GM21528 (cell line): ENCODE measurements around the gene MEI1.

Source experiments
- ATAC-seq: cut with Tn5 transposase; IDR thresholded peaks from one replicate; pipeline ENCODE4 v1.9.1; 2021; ENCODE audit warnings: mild to moderate bottlenecking, moderate library complexity; ENCODE audit not compliant: unreplicated experiment, low FRiP score

The MEI1 gene

DNA sequence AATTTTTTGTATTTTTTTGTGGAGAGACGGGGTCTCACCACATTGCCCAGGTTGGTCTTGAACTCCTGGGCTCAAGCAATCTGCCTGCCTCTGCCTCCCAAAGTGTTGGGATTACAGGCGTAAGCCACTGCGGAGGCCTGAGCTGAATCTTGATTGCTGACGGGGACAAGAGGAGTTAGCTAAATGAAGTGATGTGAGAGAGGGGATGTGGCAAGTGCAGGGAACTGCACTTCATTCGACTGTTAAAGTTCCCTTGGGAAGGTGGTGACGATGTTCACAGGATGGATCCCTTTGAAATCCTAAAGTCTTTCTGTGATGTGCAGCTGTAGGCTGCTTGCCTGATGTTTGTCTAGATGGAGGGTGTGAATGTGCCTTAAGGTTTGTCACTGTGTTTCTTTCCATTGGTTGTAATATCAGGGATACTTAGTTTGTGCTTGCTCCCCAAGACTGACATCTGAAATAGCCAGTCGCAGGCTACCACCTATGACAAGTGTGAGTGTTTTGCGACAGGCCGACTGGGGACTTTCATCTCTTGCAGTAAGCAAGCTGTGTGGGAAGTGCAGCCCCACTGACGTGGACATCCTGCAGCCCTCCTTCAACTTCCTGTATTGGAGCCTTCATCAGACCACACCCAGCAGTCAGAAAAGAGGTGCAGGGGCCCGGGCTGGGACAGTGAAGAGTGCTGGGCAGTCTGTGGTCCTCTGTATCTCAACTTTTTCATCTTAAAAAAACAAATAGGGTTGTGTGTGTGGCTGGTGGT is 81.6 kb downstream of the MEI1 start:
- peak; percentile 84 for ATAC-seq

DNA sequence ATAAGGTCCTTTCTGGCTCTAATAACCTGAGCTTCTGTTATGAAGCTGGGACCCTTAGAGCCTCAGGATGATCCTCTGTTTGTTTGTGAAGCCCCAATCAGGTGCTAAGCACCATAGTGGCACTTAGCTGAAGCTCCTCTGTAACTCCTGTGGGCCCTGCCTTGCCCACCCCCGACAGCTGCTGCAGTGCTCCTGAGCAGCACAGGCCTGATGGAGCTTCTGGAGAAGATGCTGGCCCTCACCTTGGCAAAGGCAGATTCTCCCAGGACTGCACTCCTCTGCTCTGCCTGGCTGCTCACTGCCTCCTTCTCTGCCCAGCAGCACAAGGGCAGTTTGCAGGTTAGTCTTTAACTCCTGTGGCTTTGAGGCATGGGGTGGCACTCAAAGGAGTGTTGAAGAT is 82.2 kb downstream of the MEI1 start:
- peak; percentile 16 for ATAC-seq

DNA sequence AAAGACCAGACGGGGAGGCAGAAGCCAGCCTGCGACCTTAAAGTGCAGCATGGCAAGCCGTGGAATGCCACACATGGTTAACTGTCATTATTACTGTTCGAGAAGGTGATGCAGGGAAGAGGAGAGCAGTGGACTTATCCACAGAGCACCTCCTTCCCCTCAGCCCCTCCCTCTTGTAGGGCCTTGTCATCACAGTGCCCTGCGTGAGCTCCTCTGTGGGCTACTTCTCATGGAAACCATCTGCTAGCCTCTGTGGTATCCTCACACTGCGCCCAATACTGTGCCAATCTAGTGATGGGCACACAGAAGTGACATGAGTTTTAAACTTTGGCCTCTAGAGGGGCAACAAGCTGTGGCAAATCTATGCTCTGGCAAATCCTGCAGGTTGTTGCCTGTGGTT is 83.0 kb downstream of the MEI1 start:
- no peak for ATAC-seq

DNA sequence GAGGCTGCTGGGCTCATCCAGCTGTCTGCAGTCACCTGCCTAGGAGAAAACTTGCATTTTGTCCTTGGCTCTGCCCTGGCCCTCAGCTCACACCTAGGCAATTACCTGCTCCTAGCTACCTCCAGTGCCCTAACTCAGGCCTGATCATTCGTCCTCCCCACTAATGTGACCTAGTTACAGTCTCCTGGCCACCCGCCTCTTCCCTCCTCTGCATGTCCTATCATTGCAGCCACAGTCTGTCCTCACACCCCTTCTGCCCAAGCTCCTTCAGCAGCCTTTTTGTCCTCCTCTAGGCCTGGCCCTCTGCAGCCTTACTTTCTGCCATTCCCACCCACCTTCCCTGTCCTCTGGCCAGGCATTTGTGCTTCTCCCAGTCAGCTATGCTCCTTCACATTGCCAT is 83.4 kb downstream of the MEI1 start:
- ATAC-seq: no peak

DNA sequence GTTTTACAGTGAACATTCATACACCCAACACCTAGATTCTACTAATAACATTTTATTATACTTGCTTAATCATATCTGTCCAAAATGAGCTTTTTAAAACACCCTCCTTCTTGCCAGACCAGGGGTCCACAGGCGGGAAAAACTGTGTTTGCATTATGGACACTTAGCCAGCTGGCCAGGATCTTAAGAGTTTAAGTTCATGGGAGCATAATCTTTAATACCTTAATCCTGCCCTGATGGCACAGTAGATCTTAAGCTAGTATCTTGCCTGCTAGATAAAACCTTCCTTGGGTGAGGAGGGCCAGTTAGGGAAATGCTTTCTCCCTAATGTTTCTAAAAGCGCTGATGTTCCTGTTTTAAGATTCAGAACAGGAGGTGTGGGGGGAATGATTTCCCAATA is 88.0 kb downstream of the MEI1 start:
- ATAC-seq: no peak

DNA sequence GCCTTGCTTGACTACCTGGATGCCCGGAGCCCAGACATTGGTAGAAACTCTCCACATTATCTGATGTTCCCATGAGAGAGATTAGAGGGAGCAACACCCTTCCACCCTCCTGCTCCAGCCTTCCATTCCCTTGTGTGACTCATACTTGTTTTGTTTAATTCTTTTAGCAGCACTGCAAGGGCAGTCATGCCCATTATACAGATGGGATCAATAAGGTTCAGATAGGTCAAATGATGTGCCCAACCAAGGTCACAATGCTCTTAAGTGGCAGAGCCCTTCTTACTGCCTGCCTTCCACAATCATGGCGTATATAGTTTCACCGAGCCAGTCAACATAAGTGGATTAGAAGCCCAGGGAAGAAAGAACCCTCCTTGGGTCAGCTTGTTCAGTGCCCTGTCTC is 94.6 kb downstream of the MEI1 start:
- no peak for ATAC-seq

DNA sequence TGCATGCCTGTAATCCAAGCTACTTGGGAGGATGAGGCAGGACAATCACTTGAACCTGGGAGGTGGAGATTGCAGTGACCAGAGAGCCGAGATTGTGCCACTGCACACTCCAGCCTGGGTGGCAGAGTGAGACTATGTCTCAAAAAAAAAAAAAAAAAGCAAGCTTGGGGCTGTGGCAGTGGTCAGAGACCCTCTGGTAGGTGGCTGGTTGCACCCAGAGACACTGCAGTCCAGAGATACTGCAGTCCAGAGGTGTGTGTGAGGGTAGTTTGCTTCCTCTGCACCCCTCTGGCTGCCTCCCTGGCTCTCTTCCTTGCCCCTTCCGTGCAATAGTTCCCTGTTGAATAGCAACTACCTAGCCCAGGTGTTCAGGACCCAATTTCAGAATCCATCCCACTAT is 99.4 kb downstream of the MEI1 start:
- ATAC-seq: no peak

DNA sequence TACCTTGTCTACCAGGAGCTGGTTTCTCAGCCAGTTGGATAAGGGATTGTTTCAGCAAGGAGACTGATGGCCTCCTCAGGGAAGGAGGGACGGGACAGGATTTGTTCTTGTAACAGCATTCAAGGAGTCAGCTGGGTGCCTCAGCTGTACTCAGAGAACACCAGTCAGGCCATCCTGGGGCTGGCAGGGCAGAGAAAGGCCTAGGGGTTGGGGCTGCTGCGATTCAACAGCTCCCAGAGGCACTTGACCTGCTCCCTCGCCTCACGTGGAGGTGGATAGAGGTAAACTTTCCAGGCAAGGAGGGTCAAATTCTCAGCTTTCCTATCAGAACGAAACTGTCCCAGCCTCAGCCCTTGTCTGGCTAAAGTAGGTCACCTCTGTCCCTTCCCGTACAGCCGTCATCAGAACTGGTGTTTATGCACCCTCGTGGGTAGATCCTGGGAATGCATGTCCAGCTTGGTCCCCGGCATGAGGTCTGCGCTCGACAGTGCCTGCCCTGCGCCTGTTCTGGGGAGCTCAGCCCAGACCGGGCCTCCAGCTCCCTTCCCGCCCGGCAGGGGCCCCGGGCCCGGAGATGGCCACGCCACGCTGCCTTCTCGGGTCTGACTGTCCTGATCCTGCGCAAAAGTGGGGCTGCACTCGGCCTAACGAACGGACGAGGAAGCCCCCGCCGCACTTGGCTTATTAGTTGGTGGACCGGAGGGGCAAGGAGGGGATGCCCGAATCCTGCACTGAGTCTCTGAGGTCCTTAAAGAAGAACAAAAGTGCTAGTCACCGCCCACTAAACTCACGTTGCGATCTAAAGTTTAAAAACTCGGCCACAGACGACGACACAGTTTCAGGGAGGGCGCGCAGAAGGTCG is 100.4 kb downstream of the MEI1 start:
- peak; percentile 12 for ATAC-seq

DNA sequence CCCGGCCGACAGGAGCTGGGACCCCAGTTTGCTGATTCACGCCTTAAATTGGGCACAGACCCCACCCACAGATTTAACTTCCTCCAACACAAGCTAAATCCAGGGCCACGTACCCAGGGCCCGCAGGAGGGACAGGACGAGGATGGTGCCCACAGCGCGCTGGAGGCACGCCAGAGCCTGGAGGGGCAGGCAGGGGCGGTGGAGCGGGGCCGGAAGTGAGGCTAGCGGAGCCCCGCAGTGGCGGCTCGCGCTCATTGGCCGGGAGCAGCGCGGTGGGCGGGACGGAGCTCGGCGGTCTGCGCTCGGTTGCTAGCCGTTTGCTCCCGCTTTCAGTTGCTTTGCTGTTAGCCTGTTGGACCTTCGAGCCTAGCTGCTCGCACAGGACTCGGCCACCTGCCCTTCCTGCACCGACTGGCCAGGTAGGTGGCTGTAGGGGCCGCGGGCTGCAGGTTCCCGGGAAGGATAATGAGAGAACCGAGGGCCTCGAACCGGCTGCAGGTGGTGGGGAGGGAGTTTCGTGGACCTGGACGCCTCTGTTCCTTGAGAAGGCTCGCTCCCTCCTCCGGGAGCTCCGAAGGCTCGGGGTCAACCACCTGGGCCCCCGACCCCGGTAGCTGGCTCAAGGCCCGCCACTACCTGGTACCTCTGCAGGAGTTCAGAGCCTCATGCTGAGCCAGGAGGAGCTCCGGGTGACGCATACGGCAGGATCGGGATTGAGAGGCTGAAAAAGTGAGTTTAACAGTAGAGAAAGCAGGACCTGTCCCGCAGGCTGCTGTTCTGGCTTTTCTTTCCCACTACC is 101.2 kb downstream of the MEI1 start, which contains the start of gene CCDC134:
Gene CCDC134, plus strand, starts transcription at position 332 of the 799 bp plus-strand sequence. CDS start 8,212 bp downstream, outside the sequence.
- ATAC-seq: peak; percentile 77

DNA sequence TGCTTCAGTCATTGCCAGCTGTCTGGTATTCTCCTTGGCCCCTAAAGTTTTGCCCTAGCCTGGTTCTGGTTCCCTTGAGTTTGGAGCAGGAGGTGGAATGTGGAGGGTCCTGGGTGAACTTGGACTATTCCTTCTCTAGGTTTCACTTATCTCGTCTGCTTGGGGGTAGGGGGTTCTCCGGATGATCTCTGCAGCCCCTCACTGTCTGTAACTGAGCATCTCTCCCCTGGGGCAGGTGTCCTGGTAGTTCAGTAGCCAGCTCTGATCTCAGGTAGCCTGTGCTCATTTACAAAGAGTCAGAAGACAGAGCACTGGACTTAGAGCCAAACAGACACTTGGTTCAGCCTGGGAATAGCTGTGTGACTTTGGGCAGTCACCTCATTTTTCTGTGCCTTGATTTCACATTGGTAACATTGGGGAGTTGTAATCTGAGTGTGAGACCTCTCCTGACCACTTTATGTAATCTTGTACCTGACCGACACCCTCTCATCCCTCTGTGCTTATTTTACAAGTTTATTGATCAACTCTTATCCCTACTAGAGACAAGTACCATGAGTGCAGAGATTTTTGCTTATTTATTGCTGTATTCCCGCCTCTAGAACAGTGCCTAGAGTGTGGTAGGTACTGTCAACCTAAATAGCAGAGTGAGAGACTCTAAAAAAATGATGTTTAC is 102.0 kb downstream of the MEI1 start:
- ATAC-seq: no peak

DNA sequence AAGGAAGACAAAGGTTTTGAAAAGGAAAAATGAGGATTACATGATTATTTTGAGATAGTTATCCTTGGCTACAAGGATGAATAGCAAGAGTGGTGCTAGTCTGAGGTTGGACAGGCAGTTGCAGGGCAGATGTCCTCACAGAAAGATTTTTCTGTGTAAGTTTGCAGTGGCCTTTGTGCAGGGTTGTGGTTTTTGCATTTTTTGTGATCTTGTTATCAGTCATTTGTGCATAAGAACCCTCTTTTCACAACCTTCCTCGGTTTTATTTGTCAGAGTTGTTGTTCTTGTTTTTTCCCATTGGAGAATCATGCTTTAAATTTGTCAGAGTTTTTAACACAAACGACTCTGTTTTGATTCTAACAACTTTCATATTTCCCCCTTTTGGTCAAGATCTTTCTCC is 102.6 kb downstream of the MEI1 start:
- ATAC-seq: no peak

DNA sequence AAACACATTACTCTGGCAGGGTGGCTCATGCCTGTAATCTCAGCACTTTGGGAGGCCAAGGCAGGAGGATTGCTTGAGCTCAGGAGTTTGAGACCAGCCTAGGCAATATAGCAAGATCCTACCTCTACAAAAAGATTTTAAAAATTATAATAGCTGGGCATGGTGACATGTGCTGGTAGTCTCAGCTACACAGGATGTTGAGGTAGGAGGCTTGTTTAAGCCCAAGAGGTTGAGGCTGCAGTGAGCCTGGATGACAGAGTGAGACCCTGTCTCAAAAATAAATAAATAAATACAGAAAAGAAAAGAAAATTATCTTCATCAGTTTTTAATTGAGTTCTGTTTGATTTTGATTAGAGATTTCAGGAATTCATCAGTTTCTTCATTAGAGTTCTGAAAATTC is 106.3 kb downstream of the MEI1 start:
- no peak for ATAC-seq

DNA sequence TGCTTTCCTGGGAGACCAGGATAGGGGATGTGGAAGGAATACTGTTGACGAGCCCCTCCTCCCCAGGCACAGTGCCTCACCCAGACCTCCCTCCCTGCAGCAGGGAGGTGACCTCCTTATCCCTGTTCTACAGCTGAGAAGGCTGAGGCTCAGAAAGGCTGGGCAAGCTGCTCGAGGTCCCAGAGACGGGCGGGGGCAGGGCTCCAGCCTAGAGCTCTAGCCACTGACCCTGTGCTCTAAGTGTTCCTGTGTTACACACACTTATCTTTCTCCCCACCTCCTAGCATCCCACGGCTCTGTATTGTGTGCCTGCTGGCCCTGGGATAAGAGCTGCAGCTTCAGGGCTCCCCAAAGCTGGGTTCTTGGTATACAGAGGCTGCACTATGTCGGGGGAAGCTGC is 109.1 kb downstream of the MEI1 start:
- ATAC-seq: no peak

DNA sequence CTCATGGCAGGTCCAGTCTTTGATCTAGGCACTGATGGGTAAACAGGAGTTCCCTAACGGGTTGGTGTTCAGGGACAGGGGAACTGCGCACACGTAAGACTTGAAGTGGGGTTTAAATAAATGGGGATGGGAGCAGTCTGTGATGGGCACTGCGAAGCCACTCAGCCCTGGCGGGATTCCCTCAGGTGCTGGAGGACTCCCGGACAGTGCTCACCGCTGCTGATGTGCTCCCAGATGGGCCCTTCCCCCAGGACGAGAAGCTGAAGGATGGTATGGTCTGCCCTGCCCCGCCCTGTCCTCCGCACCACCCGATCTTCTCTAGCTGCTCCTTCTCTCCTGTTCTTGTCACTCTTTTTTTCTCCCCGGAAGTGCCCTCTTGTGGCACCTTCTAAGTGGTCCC is 110.7 kb downstream of the MEI1 start:
- no peak for ATAC-seq

DNA sequence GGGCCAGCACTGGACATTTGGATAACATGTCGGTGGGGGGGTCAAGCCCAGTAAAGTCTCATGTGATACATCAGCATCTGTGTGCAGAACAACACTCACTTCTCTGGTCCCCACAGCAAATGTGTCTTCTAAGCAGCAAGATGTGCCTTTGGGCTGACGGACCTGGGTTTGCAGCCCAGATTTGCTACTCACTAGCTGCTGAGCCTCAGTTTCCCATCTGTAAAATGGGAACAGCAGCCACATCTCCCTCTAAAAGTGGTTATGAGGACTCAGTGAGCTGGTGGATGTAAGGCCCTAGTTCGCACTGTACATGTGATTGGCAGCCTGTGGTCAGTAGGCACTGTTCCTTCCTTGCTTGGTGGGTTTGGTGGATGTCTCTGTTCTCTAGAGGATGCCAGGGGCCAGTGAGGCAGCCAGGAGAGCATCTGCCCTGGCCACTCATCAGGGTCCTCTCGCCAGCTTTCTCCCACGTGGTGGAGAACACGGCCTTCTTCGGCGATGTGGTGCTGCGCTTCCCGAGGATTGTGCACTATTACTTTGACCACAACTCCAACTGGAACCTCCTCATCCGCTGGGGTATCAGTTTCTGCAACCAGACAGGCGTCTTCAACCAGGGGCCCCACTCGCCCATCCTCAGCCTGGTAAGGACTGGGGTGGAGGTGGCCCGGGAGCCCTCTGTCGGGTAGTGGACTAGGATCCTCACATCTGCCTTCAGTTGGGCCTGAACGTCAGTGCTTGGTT is 113.7 kb downstream of the MEI1 start:
- no peak for ATAC-seq

DNA sequence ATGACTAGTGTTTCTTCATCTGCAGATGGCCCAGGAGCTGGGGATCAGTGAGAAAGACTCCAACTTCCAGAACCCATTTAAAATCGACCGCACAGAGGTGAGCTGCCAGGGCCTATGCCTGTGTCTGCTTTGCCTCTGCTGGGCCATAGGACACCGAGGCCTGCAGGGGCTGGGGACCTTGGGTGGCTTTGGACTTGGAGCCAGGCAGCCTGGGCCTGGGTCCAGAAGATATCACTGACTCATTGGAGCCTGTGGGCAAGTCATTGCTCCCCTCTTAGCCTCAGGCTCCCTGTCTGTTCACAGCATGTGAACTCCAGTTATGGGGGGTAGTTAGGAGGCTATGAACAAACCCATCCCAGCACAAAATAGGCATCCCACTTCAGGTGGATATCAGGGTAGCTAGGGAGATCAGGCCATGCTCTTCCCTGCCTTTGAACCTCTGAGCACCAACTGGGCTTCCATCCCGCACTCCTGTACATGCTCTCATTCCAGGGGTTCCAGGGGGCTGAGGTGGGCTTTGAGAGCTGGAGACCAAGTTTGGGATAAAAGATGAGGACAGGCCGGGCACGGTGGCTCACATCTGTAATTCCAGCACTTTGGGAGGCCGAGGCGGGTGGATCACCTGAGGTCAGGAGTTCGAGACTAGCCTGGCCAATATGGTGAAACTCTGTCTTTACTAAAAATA is 114.6 kb downstream of the MEI1 start:
- no peak for ATAC-seq

DNA sequence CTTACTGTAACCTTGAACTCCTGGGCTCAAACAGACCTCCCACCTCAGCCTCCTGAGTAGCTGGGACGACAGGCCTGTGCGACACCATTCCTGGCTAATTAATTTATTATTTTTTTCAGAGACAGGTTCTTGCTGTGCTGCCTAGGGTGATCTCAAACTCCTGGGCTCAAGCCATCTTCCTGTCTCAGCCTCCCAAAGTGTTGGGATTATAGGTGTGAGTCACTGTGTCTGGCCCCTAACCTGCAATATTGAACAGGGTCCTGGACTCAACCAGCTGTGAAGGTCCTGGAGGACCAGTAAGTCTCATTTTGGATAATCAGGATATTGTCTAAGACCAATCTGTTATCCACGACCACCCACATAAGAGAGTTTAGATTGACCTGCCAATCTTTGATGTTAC is 116.4 kb downstream of the MEI1 start:
- ATAC-seq: no peak

DNA sequence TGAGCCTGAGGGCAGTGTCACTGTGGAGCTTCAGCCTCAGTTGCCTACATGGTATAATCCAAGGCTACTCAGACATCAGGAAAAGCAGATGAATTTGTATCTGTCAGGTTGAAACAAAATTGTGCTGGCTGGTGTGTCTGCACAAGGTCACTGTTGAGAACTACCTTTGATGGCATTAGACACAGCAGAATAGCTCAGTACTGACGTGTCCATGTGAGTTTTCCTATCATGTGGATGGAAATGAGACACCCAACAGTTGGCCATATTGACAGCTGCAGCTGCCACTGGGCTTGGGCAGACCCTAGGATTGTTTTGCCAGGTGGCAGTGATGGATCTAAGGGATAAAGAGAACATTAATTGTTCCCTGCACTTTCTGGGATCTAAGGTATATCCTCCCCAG is 116.9 kb downstream of the MEI1 start:
- no peak for ATAC-seq

DNA sequence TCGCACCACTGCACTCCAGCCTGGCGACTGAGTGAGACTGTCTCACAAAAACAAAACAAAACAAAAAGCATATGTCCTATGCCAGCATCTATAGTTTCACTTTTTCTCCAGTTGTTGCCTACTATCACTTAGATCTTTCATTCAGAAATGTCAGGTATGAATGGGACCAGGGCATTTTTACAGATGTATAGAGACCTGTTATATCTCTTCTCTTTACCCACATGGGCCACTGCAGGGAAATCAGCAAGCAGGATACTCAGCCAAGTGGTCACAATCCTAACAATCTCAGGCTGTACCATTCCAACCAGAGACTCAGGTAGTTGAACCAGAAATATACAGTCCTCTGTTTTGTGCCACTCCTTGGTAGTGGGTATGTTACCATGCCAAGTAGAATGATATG is 117.6 kb downstream of the MEI1 start:
- no peak for ATAC-seq
